Trophoblast cell (in vitro differentiated cells and primary cell): ENCODE data around the gene ATP5MC2.

Experiments used
- DNase-seq, 2 donors: peaks; one replicate each; pipeline ENCODE4 v3.0.0-alpha.2; 2016
- H2AFZ ChIP-seq: 2 replicates; pipeline ENCODE4 v1.6.1; 2013; ENCODE audit warnings: low read length, moderate library complexity, mild to moderate bottlenecking; ENCODE audit not compliant: insufficient read depth, poor library complexity
- H2AK5ac ChIP-seq: 2 replicates; pipeline ENCODE4 v1.6.1; 2013; ENCODE audit warnings: mild to moderate bottlenecking, low read length
- H2BK120ac ChIP-seq: 2 replicates; pipeline ENCODE4 v1.6.1; 2013; ENCODE audit warnings: low read length, mild to moderate bottlenecking, moderate library complexity; ENCODE audit not compliant: insufficient read depth, poor library complexity
- H2BK12ac ChIP-seq: 2 replicates; pipeline ENCODE4 v1.6.1; 2013; ENCODE audit warnings: mild to moderate bottlenecking, low read length, moderate library complexity
- H2BK5ac ChIP-seq: 2 replicates; pipeline ENCODE4 v1.6.1; 2013; ENCODE audit warnings: low read length, low read depth, moderate library complexity, mild to moderate bottlenecking; ENCODE audit not compliant: poor library complexity
- H3K14ac ChIP-seq: 2 replicates; pipeline ENCODE4 v1.6.1; 2013; ENCODE audit warnings: mild to moderate bottlenecking, low read length
- H3K18ac ChIP-seq: 2 replicates; pipeline ENCODE4 v1.6.1; 2013; ENCODE audit warnings: mild to moderate bottlenecking, low read length
- H3K23ac ChIP-seq: 2 replicates; pipeline ENCODE4 v1.6.1; 2013; ENCODE audit warnings: low read length
- H3K27ac ChIP-seq: 2 replicates; pipeline ENCODE4 v1.5.1; 2013; ENCODE audit warnings: low read depth, mild to moderate bottlenecking, inconsistent platforms, low read length, moderate library complexity
- H3K27me3 ChIP-seq: 2 replicates; pipeline ENCODE4 v1.6.1; 2013; ENCODE audit warnings: inconsistent platforms, mild to moderate bottlenecking, low read length, moderate library complexity; ENCODE audit not compliant: insufficient read depth
- H3K36me3 ChIP-seq, 2 experiments: 1 replicate in 1 of 2; 2 replicates in 1 of 2; pipeline ENCODE4 v1.6.1; 2013; ENCODE audit warnings: low read length in 2 of 2, mild to moderate bottlenecking in 2 of 2, moderate library complexity in 1 of 2; ENCODE audit not compliant: insufficient read depth in 2 of 2, control insufficient read depth in 1 of 2
- H3K4ac ChIP-seq: 2 replicates; pipeline ENCODE4 v1.6.1; 2013; ENCODE audit warnings: low read depth, mild to moderate bottlenecking, low read length, moderate library complexity
- H3K4me1 ChIP-seq, 2 experiments: 1 replicate in 1 of 2; 2 replicates in 1 of 2; pipeline ENCODE4 v1.6.1; 2013; ENCODE audit warnings: low read length in 2 of 2, mild to moderate bottlenecking in 2 of 2, moderate library complexity in 1 of 2; ENCODE audit not compliant: insufficient read depth in 2 of 2, control insufficient read depth in 1 of 2
- H3K4me2 ChIP-seq: 2 replicates; pipeline ENCODE4 v1.6.1; 2013; ENCODE audit warnings: inconsistent platforms, mild to moderate bottlenecking, low read length, moderate library complexity
- H3K4me3 ChIP-seq: 2 replicates; pipeline ENCODE4 v1.5.1; 2013; ENCODE audit warnings: mild to moderate bottlenecking, low read depth, low read length, inconsistent platforms
- H3K79me1 ChIP-seq: one replicate; pipeline ENCODE4 v1.6.1; 2013; ENCODE audit warnings: low read length
- H3K79me2 ChIP-seq: 2 replicates; pipeline ENCODE4 v1.6.1; 2013; ENCODE audit warnings: low read length, mild to moderate bottlenecking; ENCODE audit not compliant: control insufficient read depth, insufficient read depth, poor library complexity
- H3K9ac ChIP-seq: 2 replicates; pipeline ENCODE4 v1.6.1; 2013; ENCODE audit warnings: mild to moderate bottlenecking, low read length
- H3K9me3 ChIP-seq: 2 replicates; pipeline ENCODE4 v1.6.1; 2013; ENCODE audit warnings: low read depth, mild to moderate bottlenecking, control low read depth, inconsistent platforms, low read length; ENCODE audit not compliant: insufficient read depth
- H4K12ac ChIP-seq: 2 replicates; pipeline ENCODE4 v1.6.1; 2013; ENCODE audit warnings: low read depth, mild to moderate bottlenecking, low read length, moderate library complexity
- H4K8ac ChIP-seq: 2 replicates; pipeline ENCODE4 v1.6.1; 2013; ENCODE audit warnings: low read depth, mild to moderate bottlenecking, low read length, moderate library complexity
- H4K91ac ChIP-seq: one replicate; pipeline ENCODE4 v1.6.1; 2013; ENCODE audit warnings: low read depth, mild to moderate bottlenecking, low read length, moderate library complexity
- WGBS: extraction: QIAGEN DNeasy Blood & Tissue Kit; methylation state at CpG from one replicate; pipeline ENCODE4 v1.1.7; 2013; ENCODE audit warnings: missing lambda C conversion rate; ENCODE audit not compliant: insufficient read length, insufficient coverage; ENCODE audit errors: extremely low coverage; 5-methylcytosine and 5-hydroxymethylcytosine counted together

The ATP5MC2 gene

GRCh38 chr12:53712059-53712643 lies 36.3 kb upstream of the ATP5MC2 start:
- H3K36me3 ChIP-seq: peaks cover 32 to 35% of the 10 kb centered on the region in 2 experiments
- no peak for DNase-seq
- H4K8ac ChIP-seq: no peak overlapping the region
- no CpG with 5 or more reads among the region's 8 CpGs for WGBS
- no peak overlapping the region for H2AFZ ChIP-seq
- H3K4me2 ChIP-seq: no peak overlapping the region
- no peak overlapping the region for H3K18ac ChIP-seq
- H4K91ac ChIP-seq: no peak overlapping the region
- no peaks in the 10 kb centered on the region for H3K9me3 ChIP-seq
- H3K27ac ChIP-seq: no peak overlapping the region
- no peak overlapping the region for H2AK5ac ChIP-seq
- H3K79me1 ChIP-seq: no peaks in the 10 kb centered on the region
- H2BK120ac ChIP-seq: no peak overlapping the region
- H3K14ac ChIP-seq: no peak overlapping the region
- no peaks in the 10 kb centered on the region for H3K79me2 ChIP-seq
- H3K4me3 ChIP-seq: no peak overlapping the region
- H3K23ac ChIP-seq: no peak overlapping the region
- no peaks in the 10 kb centered on the region for H3K4me1 ChIP-seq
- no peak overlapping the region for H2BK12ac ChIP-seq
- no peak overlapping the region for H4K12ac ChIP-seq
- no peak overlapping the region for H2BK5ac ChIP-seq
- H3K4ac ChIP-seq: no peak overlapping the region
- no peaks in the 10 kb centered on the region for H3K27me3 ChIP-seq
- no peak overlapping the region for H3K9ac ChIP-seq

DNA sequence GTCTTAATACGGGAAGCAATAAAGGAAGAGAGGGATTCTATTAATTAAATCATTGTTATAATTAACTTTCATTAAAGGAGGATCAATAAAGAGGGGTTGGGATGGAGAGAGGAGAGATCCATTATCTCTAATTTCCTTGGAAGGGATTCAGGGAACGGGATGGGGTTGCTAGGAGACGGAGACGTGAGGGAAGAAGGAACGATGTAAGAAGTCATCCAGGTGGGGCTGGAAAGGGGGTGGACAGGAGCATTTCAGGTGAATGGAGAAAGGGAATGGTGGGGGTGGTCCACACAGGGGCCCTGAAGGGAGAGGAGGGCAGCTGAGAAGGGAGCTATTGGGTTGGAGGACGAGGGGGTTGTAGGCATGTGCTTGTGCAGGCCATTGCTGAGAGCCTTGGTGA lies 34.2 kb upstream of the ATP5MC2 start:
- Histone ChIP-seq H3K27me3 (no peaks in the 10 kb centered on the region), H3K4me1 (no peaks in the 10 kb centered on the region), H4K91ac (no peak overlapping the region), H3K36me3 (peaks cover 23 to 24% of the 10 kb centered on the region in 2 experiments), H3K4ac (no peak overlapping the region), H4K12ac (no peak overlapping the region), H2BK12ac (no peak overlapping the region), H3K4me3 (no peak overlapping the region), H3K4me2 (no peak overlapping the region), H2AK5ac (no peak overlapping the region), H2BK120ac (no peak overlapping the region), H3K9ac (no peak overlapping the region), H3K79me1 (no peaks in the 10 kb centered on the region), H3K27ac (no peak overlapping the region), H4K8ac (no peak overlapping the region), H3K14ac (no peak overlapping the region), H2BK5ac (no peak overlapping the region), H2AFZ (no peak overlapping the region), H3K9me3 (no peaks in the 10 kb centered on the region), H3K79me2 (no peaks in the 10 kb centered on the region), H3K23ac (no peak overlapping the region), H3K18ac (no peak overlapping the region)
- 100% methylated on average over 4 of the region's 6 CpGs for WGBS
- DNase-seq: no peak

GRCh38 chr12:53709671-53710070 lies 33.8 kb upstream of the ATP5MC2 start:
- Histone ChIP-seq H2AFZ (no peak overlapping the region), H3K18ac (no peak overlapping the region), H3K23ac (no peak overlapping the region), H3K14ac (no peak overlapping the region), H3K27me3 (no peaks in the 10 kb centered on the region), H4K12ac (no peak overlapping the region), H3K4ac (no peak overlapping the region), H3K4me3 (no peak overlapping the region), H3K4me2 (no peak overlapping the region), H3K27ac (no peak overlapping the region), H3K36me3 (peaks cover 20% of the 10 kb centered on the region in 2 experiments), H3K79me1 (no peaks in the 10 kb centered on the region), H3K9ac (no peak overlapping the region), H2AK5ac (no peak overlapping the region), H2BK12ac (no peak overlapping the region), H2BK120ac (no peak overlapping the region), H3K9me3 (no peaks in the 10 kb centered on the region), H2BK5ac (no peak overlapping the region), H4K91ac (no peak overlapping the region), H4K8ac (no peak overlapping the region), H3K4me1 (no peaks in the 10 kb centered on the region), H3K79me2 (no peaks in the 10 kb centered on the region)
- DNase-seq: no peak
- WGBS: no CpG with 5 or more reads among the region's 4 CpGs

DNA sequence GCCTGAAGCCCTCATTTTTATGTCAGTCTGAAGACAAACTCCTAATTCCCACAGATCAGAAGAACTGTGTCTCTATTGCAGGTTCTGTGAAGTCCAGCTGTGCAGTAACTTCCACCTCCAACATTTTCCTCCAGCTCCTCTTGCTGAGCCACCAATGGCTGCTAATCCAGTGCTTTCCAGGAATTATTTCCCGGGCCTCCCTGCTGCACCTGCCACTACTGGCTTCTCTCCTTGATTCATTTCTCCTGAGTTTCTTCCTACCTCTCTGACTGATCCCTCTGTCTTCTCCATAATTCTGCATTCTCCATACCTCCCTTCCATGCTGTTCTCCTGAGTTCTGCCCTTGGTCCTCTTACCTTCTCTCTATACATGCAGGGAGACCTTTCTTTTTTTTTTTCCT lies 30.2 kb upstream of the ATP5MC2 start:
- Histone ChIP-seq H4K8ac (no peak overlapping the region), H3K79me2 (no peaks in the 10 kb centered on the region), H3K36me3 (no peaks in the 10 kb centered on the region), H3K23ac (no peak overlapping the region), H2AK5ac (no peak overlapping the region), H3K4me3 (no peak overlapping the region), H3K4me2 (no peak overlapping the region), H3K4me1 (no peaks in the 10 kb centered on the region), H2BK120ac (no peak overlapping the region), H4K91ac (no peak overlapping the region), H3K9me3 (no peaks in the 10 kb centered on the region), H3K79me1 (no peaks in the 10 kb centered on the region), H3K9ac (no peak overlapping the region), H2BK5ac (no peak overlapping the region), H3K18ac (no peak overlapping the region), H3K14ac (no peak overlapping the region), H4K12ac (no peak overlapping the region), H2BK12ac (no peak overlapping the region), H3K27me3 (peaks cover 4% of the 10 kb centered on the region), H3K27ac (no peak overlapping the region), H3K4ac (no peak overlapping the region), H2AFZ (no peak overlapping the region)
- no peak for DNase-seq
- WGBS: no CpG with 5 or more reads among the region's 1 CpG
